Progenitor cell of endocrine pancreas (in vitro differentiated cells): Measurements from ENCODE around the gene GLTP. TPM values are rescaled to one million over a fixed set of nuclear protein-coding genes. Genes with fewer than 3 reads are reported as not detected.

Experiments used
- DNase-seq: peaks from one replicate; pipeline ENCODE4 v3.0.0; 2021; ENCODE audit warnings: low spot score; ENCODE audit not compliant: unreplicated experiment
- H3K27ac Mint-ChIP-seq: 2 replicates; pipeline ENCODE4 v1.8.0; 2021; ENCODE audit warnings: mild to moderate bottlenecking, moderate library complexity, mixed read lengths
- H3K27me3 Mint-ChIP-seq: 2 replicates; pipeline ENCODE4 v1.8.0; 2021; ENCODE audit warnings: mixed read lengths
- H3K36me3 Mint-ChIP-seq: 2 replicates; pipeline ENCODE4 v1.8.0; 2022; ENCODE audit warnings: mixed read lengths; ENCODE audit not compliant: insufficient read depth
- H3K4me1 Mint-ChIP-seq: 2 replicates; pipeline ENCODE4 v1.8.0; 2021; ENCODE audit warnings: low read depth, mixed read lengths
- H3K4me3 Mint-ChIP-seq: 2 replicates; pipeline ENCODE4 v1.8.0; 2021; ENCODE audit warnings: low read depth, mild to moderate bottlenecking, moderate library complexity, mixed read lengths
- H3K9me3 Mint-ChIP-seq: 2 replicates; pipeline ENCODE4 v1.8.0; 2021; ENCODE audit warnings: low read depth, mixed read lengths
- total RNA-seq: library from RNA; stranded (reverse); gene quantifications from 2 replicates; pipeline ENCODE4 v1.2.1, GENCODE V29; 2021
- TF ChIP-seq, protein P1 (sequence below): fragments of 200-600 bp; sonication (generic); IDR thresholded peaks from one replicate; pipeline ENCODE4 v1.5.0; 2021; ENCODE audit warnings: antibody characterized with exemption, mild to moderate bottlenecking; ENCODE audit not compliant: unreplicated experiment

Gene GLTP
- total RNA-seq, 1 donor from 2014 or later, result 21.7 TPM

DNA sequence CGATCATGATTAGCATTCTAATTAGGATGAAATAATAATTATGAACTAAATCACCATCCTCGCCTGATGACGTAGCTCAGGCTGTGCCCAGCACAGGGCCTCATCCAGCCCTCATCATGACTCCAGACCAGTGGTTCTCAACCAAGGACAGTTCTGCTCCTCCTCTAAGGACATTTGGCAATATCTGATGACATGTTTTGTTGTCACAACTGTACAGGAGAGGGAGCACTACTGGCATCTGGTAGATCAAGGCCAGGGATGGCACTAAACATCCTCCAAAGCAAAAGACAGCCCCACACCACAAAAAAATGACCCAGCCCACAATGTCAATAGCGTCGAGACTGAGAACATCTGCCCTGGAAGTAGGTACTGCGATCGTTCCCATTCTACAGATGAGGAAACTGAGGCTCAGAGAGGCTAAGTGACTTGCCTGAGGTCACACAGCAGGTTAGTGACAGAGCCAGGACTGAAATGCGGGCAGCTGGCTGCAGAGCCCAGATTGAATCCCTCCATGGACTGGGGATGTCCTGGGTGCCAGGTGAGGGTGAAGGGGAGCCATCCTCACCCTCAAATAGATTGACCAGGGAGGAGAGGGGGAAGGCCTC, 62.6 kb downstream of the GLTP start:
- H3K4me1 Mint-ChIP-seq, result no peaks in the 10 kb centered on the region
- no peak overlapping the region for H3K4me3 Mint-ChIP-seq
- TF ChIP-seq, protein P1, sequence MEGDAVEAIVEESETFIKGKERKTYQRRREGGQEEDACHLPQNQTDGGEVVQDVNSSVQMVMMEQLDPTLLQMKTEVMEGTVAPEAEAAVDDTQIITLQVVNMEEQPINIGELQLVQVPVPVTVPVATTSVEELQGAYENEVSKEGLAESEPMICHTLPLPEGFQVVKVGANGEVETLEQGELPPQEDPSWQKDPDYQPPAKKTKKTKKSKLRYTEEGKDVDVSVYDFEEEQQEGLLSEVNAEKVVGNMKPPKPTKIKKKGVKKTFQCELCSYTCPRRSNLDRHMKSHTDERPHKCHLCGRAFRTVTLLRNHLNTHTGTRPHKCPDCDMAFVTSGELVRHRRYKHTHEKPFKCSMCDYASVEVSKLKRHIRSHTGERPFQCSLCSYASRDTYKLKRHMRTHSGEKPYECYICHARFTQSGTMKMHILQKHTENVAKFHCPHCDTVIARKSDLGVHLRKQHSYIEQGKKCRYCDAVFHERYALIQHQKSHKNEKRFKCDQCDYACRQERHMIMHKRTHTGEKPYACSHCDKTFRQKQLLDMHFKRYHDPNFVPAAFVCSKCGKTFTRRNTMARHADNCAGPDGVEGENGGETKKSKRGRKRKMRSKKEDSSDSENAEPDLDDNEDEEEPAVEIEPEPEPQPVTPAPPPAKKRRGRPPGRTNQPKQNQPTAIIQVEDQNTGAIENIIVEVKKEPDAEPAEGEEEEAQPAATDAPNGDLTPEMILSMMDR, result no peak
- H3K27ac Mint-ChIP-seq, result no peak overlapping the region
- no peaks in the 10 kb centered on the region for H3K27me3 Mint-ChIP-seq
- DNase-seq, result no peak
- no peaks in the 10 kb centered on the region for H3K36me3 Mint-ChIP-seq
- H3K9me3 Mint-ChIP-seq, result no peaks in the 10 kb centered on the region

DNA sequence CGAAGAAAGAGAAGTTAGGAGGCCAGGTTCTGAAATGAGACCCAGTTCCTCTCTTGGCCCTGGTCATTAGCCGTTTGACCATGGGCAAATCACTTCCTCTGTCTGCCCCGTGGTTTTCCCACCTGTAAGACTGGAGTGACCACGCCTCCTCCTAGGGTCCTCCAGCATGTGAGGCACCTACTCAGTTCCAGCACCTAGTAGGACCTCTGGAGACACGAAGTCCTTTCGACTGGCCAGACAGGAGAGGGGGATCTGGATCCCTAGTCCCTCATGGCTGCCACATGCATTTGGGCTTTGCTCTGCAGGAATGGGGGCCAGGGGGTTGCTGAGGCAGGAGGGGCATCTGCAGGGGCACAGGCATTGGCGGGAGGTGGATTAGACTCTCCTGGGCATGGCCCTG, 63.5 kb downstream of the GLTP start:
- Mint-ChIP-seq H3K27ac (no peak overlapping the region), H3K9me3 (no peaks in the 10 kb centered on the region), H3K4me3 (no peak overlapping the region)

DNA sequence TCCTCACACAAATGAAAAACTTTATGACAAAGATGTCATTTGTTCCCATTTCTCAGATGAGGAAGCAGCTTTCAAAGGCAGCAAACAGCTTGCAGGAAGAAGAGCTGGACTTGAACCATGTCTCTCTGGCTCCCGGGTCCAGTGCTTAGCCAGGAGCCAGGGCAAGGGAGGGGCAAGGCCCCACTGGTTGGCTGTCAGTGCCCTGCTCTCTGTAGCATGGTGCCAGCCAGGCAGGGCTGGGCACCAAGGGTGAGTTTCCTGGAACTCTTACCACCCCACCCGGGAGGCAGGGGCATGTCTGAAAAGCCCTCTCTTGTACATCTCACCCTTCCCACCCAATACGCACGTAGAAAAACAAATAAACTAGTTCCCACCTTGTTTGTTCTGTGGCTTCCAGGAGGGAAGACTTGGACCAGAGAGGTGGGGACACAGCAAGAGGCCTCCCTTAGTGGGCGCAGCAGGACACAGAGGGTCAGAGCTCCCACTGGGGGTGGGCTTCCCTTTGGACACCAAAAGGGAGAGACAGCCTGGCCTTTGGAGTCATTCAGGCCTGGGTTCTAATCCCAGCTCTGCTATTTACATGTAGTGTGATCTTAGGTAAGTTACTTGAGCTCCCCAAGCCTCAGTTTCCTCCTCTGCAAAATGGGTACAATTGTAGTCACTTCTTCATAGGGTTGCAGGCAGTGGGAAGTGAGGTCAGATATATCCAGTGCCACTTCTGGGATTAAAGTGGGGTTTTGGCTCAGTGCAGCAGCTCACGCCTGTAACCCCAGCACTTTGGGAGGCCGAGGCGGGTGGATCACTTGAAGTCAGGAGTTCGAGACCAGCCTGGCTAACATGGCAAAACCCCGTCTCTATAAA, 64.4 kb downstream of the GLTP start:
- Mint-ChIP-seq H3K4me3 (no peak overlapping the region), H3K9me3 (no peaks in the 10 kb centered on the region), H3K4me1 (no peaks in the 10 kb centered on the region), H3K36me3 (no peaks in the 10 kb centered on the region), H3K27ac (no peak overlapping the region), H3K27me3 (no peaks in the 10 kb centered on the region)
- TF ChIP-seq, protein P1, result no peak
- DNase-seq, result no peak

More for the DNA sequence above, 63.5 kb downstream of the GLTP start:
- Mint-ChIP-seq H3K36me3 (no peaks in the 10 kb centered on the region), H3K27me3 (no peaks in the 10 kb centered on the region), H3K4me1 (no peaks in the 10 kb centered on the region)
- TF ChIP-seq, protein P1, result no peak
- no peak for DNase-seq

DNA sequence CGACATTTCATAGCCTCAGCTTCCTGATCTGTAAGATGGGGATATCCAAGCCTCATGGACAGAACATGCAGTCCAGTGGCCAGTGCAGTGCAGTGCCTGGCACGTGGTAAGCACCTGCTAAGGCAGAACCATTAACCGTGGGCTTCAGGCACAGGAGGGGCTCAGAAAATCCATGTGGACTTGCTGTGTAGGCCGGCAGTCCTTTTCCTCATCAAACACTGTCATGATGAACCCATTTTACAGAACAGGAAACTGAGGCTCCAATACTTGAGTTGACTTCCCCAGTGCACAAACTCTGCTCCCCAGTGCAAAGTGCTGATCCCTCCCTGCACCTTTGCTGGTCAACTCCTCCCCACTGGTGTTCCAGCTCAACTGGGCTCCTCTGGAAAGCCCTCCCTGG, 65.1 kb downstream of the GLTP start:
- Mint-ChIP-seq H3K4me3 (no peak overlapping the region), H3K27me3 (no peaks in the 10 kb centered on the region), H3K36me3 (no peaks in the 10 kb centered on the region), H3K27ac (no peak overlapping the region), H3K4me1 (no peaks in the 10 kb centered on the region), H3K9me3 (no peaks in the 10 kb centered on the region)
- DNase-seq, result no peak
- TF ChIP-seq, protein P1, result no peak

DNA sequence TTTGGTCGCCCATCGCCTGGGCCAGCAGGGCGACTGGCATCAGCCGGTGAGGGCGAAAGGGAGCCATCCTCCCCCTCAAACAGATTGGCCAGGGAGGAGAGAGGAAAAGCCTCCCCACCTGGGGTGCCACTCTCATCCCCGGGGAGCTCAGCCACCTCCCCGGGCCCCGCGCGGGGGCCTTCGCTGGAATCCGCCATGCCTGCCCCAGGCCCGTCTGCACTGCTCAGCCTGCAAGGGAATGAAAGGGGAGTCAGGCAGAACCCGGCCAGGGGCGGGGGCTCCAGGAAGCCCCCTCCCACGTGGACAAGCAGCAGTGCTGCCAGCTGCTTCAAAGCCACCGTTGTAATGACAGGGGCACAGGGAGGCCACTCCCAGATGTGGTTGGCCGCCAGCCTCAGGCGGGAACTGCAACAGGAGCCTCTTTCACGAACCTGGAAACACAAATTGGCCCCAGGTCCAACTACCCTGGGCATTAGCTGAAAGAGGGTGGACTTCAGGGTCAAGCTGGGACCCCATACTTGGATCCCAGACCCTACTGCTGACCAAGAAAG, 65.7 kb downstream of the GLTP start:
- TF ChIP-seq, protein P1, result no peak
- Mint-ChIP-seq H3K9me3 (no peaks in the 10 kb centered on the region), H3K4me1 (no peaks in the 10 kb centered on the region), H3K27me3 (no peaks in the 10 kb centered on the region), H3K4me3 (no peak overlapping the region), H3K27ac (no peak overlapping the region), H3K36me3 (no peaks in the 10 kb centered on the region)
- no peak for DNase-seq
